Stimulated activated CD4-positive, alpha-beta T cell treated with anti-CD3 and anti-CD28 coated beads, Interleukin-1b, Interleukin-23, amount 100 ng/mL, for 24 hours (primary cell): ENCODE data around the gene ANAPC1.
"Not testable (repeated sequence)": the region's sequence is repeated elsewhere in the genome, so short reads cannot be mapped to it uniquely, and the experiment has no call there.

ENCODE experiments used
- DNase-seq, 4 experiments: peaks; one replicate each; pipeline ENCODE4 v3.0.0-alpha.2; 2020; ENCODE audit warnings: low read depth in 4 of 4, low spot score in 1 of 4

The ANAPC1 gene, protein sequence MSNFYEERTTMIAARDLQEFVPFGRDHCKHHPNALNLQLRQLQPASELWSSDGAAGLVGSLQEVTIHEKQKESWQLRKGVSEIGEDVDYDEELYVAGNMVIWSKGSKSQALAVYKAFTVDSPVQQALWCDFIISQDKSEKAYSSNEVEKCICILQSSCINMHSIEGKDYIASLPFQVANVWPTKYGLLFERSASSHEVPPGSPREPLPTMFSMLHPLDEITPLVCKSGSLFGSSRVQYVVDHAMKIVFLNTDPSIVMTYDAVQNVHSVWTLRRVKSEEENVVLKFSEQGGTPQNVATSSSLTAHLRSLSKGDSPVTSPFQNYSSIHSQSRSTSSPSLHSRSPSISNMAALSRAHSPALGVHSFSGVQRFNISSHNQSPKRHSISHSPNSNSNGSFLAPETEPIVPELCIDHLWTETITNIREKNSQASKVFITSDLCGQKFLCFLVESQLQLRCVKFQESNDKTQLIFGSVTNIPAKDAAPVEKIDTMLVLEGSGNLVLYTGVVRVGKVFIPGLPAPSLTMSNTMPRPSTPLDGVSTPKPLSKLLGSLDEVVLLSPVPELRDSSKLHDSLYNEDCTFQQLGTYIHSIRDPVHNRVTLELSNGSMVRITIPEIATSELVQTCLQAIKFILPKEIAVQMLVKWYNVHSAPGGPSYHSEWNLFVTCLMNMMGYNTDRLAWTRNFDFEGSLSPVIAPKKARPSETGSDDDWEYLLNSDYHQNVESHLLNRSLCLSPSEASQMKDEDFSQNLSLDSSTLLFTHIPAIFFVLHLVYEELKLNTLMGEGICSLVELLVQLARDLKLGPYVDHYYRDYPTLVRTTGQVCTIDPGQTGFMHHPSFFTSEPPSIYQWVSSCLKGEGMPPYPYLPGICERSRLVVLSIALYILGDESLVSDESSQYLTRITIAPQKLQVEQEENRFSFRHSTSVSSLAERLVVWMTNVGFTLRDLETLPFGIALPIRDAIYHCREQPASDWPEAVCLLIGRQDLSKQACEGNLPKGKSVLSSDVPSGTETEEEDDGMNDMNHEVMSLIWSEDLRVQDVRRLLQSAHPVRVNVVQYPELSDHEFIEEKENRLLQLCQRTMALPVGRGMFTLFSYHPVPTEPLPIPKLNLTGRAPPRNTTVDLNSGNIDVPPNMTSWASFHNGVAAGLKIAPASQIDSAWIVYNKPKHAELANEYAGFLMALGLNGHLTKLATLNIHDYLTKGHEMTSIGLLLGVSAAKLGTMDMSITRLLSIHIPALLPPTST (N-terminal part only)

GRCh38 chr2:111883661-111884591, at the start of gene ANAPC1:
Gene ANAPC1 (minus strand): TSS chr2:111884193. CDS start chr2:111880825, 3,368 bp downstream.
- DNase-seq = peak; percentile 65 to 82 (median 76)

- no peak for DNase-seq
Observed at GRCh38 chr2:111932841-111933291, 48.9 kb upstream of the ANAPC1 start.

- no peak for DNase-seq
Observed at GRCh38 chr2:111930875-111931274, 46.9 kb upstream of the ANAPC1 start.

DNA sequence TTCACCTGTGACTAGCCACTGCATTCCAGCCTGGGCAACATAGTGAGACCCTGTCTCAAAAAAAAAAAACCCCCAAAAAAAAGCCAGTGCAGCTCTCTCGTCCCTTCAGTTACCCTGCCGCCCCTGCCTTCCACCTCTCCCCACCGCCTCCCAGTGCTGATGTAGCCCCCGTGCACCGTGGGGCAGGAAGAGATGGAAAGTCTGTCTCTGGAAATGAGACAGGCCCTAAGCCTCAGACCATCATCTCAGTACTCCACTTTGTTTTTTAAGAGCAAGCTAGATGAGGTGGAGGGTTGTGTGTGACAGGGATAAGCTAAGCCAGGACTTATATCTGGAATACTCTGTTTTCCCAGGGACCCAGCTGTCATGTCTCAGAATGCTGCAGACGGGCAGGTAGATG, 46.4 kb upstream of the ANAPC1 start:
- DNase-seq = no peak

GRCh38 chr2:111927723-111928122, 43.7 kb upstream of the ANAPC1 start:
- DNase-seq = no peak

DNA sequence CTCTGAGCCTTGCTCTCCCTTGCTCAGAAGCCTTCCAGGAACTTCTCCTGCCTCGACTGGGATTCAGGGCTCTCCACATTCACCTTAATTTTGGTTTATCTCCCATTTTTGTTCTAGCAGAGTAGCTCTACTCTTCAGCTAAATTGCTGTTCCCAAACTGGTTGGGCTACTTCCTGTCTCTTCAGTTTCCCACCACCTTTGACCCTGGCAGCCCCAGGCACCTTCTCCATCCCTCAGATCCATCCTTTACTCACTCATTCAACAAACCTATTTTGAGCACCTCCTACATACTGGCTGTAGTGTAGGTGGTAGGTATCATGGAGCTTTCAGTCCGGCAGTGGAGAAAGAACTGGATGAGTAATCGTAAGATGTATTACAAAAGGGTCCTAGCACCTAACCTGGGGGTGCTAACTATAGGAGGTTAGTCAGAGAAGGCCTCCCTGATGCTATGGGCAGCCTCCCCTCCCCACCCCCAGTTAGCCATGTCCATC, 40.7 kb upstream of the ANAPC1 start:
- no peak for DNase-seq

GRCh38 chr2:111923276-111923804, 39.3 kb upstream of the ANAPC1 start:
- no peak for DNase-seq

DNA sequence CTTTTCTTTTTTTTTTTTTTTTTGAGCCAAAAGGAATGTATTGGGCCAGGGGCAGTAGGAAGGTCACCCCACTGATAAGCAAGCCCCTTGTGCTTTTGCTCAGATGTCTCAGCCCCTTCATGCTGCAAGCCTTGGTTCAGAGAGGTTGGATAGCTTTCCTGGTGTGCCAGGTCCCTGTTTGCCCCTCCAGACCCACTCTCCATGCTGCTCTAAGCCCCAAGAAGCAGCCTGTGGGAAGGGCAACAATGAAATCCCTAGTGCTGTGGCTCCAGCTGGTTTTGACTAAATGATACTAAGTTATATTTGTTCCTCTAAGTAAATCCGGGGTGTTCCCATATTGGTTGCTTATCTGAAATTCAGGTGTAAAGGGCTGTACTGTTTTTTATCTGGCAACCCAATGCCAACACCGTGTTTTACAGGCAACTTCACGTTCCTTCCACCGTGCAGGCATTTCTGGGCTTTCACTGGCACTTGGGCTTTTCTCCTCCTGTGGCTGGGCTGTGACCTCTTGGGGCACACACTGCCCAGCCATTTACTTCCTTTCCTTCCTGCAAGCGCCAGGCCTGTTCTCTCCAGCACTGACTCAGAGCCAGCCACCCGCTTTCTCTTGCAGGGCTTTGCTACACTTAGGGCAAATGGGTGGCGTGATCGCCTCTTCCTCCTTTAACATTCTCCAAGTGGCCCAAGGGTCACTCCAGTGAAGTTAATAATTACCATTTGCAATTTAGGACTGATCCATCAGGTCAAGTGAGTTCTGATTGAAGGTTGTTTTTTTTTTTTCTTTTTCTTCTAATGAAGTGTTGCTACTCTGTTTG, 36.0 kb upstream of the ANAPC1 start:
- no peak for DNase-seq

DNA sequence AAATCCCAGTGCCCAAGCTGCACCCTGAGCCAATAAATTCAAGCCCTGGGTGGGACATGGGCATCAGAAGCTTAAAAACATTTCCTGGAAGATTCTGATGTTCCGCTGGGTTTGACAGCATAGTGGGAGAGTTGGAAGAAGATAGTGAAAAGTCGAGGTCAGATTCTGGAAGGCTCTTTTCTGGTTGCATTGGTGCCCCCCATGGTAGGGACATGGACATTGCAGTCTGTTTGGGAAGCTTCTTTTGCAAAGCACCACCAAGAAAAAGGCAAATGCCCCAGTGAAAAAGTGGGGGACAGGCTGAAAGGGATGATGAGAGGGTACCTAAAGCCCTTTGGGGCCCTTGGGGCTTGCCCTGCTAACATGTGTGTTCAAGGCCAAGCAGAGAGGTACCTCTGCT, 35.4 kb upstream of the ANAPC1 start:
- DNase-seq = no peak

DNA sequence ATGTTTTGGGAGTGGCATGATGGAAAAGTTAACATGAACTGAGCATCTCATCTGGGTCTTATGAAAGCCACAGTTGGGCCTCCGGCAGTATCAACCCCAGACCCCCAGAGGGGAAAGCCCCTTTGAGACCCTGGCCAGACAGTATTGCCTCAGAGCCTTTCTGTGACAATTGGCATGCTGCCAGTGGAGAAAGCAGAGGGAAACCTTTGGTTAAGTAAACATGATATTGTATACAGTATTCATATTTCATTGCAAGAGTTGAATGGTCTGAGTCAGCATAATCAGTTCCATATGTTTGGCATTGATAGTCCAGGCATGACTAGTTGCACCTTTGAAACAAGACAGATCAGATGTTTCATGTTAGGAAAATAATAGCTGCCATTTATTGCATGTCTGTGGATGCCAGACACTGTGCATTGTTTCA, 34.4 kb upstream of the ANAPC1 start:
- DNase-seq = no peak

- no peak for DNase-seq
Observed at GRCh38 chr2:111917106-111917505, 33.1 kb upstream of the ANAPC1 start.

- DNase-seq = no peak
Observed at GRCh38 chr2:111912547-111912946, 28.6 kb upstream of the ANAPC1 start.

DNA sequence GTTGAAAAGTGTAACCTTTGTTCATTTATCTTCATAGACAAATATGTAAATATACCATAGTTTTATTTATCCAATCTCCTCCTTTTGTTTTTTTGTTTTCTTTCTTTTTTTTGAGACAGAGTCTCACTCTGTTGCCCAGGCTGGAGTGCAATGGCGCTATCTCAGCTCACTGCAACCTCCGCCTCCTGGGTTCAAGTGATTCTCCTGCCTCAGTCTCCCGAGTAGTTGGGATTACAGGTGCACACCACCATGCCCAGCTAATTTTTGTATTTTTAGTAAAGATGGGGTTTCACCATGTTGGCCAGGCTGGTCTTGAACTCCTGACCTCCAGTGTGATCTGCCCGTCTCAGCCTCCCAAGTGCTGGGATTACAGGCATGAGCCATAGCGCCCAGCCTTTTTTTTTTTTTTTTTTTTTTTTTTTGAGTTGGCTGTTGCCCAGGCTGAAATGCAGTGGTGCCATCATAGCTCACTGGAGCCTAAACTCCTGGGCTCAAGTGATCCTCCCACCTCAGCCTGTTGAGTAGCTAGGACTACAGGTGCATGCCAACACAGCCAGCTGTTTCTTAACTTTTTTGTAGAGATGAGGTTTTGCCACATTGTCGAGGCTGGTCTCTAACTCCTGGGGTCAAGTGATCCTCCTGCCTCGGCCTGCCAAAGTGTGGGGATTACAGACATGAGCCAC, 27.4 kb upstream of the ANAPC1 start:
- not testable (repeated sequence) for DNase-seq

GRCh38 chr2:111910609-111911277, 26.8 kb upstream of the ANAPC1 start:
- DNase-seq = no peak

DNA sequence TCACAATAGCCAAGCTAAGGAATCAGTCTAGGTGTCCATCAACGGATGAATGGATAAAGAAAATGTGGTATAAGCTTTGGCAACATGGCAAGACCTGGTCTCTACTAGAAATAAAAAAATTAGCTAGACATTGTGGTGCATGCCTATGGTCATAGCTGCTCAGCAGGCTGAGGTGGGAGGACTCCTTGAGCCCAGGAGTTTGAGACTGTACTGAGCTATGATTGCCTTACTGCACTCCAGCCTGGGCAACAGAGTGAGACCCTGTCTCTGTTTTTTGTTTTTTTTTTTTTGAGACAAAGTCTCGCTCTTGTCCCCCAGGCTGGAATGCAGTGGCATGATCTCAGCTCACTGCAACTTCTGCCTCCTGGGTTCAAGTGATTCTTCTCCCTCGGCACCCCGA, 26.0 kb upstream of the ANAPC1 start:
- DNase-seq = not testable (repeated sequence)

GRCh38 chr2:111909079-111909478, 25.1 kb upstream of the ANAPC1 start:
- DNase-seq = no peak

DNA sequence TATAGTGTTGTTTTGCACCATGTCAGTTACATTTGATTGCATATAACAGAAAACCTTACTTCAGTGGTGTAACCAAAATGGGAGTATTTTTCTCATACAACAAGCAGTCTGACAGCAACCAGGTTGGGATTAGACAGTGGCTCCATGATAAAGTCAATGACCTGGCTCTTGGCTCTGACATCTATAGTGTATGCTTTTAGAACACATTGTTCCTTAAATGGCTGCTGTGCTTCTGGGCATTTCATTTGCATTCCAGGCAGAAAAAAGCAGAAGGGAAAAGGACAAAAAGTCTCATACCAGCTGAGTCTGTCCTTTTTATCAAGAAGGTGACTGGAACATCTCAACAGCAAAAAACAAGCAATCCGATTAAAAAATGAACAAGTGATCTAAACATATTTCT, 24.6 kb upstream of the ANAPC1 start:
- no peak for DNase-seq
